Ishikawa (cell line): Measurements from ENCODE around the gene ATP5F1D.
A peak's percentile ranks its signal among the peaks of the same experiment; 100 is the strongest.

Experiments used
- CEBPB ChIP-seq: IDR thresholded peaks from 2 replicates; pipeline ENCODE4 v1.6.1; 2012
- CREB1 ChIP-seq: IDR thresholded peaks from 2 replicates; pipeline ENCODE4 v1.6.1; 2012; ENCODE audit warnings: low read depth
- EGR1 ChIP-seq: IDR thresholded peaks from 2 replicates; pipeline ENCODE4 v1.6.1; 2012
- EP300 ChIP-seq: IDR thresholded peaks from 2 replicates; pipeline ENCODE4 v1.6.1; 2012; ENCODE audit warnings: borderline replicate concordance
- FOXM1 ChIP-seq: IDR thresholded peaks from 2 replicates; pipeline ENCODE4 v1.6.1; 2012; ENCODE audit warnings: low read depth, borderline replicate concordance
- MAX ChIP-seq: IDR thresholded peaks from 2 replicates; pipeline ENCODE4 v1.6.1; 2012
- NFIC ChIP-seq: IDR thresholded peaks from 2 replicates; pipeline ENCODE4 v1.6.1; 2012
- RAD21 ChIP-seq: IDR thresholded peaks from 2 replicates; pipeline ENCODE4 v1.6.1; 2012; ENCODE audit warnings: low read depth
- REST ChIP-seq: IDR thresholded peaks from 2 replicates; pipeline ENCODE4 v1.6.1; 2012; ENCODE audit warnings: low read depth, mild to moderate bottlenecking
- TAF1 ChIP-seq: IDR thresholded peaks from 2 replicates; pipeline ENCODE4 v1.6.1; 2012; ENCODE audit warnings: low read depth, mild to moderate bottlenecking
- TCF12 ChIP-seq: IDR thresholded peaks from 2 replicates; pipeline ENCODE4 v1.6.1; 2012; ENCODE audit warnings: low read depth
- TEAD4 ChIP-seq: IDR thresholded peaks from 2 replicates; pipeline ENCODE4 v1.6.1; 2012
- USF1 ChIP-seq: IDR thresholded peaks from 2 replicates; pipeline ENCODE4 v1.6.1; 2012
- YY1 ChIP-seq: IDR thresholded peaks from 2 replicates; pipeline ENCODE4 v1.6.1; 2012; ENCODE audit warnings: low read depth
- ZBTB7A ChIP-seq: IDR thresholded peaks from 2 replicates; pipeline ENCODE4 v1.6.1; 2012; ENCODE audit warnings: low read depth

Gene ATP5F1D

GRCh38 chr19:1280636-1281568 is 39.4 kb downstream of the ATP5F1D start:
- no peak for TF ChIP-seq CREB1
- TF ChIP-seq REST = no peak
- no peak for TF ChIP-seq FOXM1
- no peak for TF ChIP-seq RAD21
- no peak for TF ChIP-seq EGR1
- TF ChIP-seq ZBTB7A = no peak
- TF ChIP-seq TAF1 = no peak
- TF ChIP-seq CEBPB = no peak
- no peak for TF ChIP-seq USF1
- no peak for TF ChIP-seq TCF12
- no peak for TF ChIP-seq NFIC
- no peak for TF ChIP-seq YY1
- TF ChIP-seq MAX = no peak
- TF ChIP-seq TEAD4 = no peak
- no peak for TF ChIP-seq EP300

GRCh38 chr19:1281569-1282287 is 40.2 kb downstream of the ATP5F1D start:
- TF ChIP-seq CEBPB = no peak
- no peak for TF ChIP-seq REST
- TF ChIP-seq MAX = no peak
- TF ChIP-seq EGR1 = no peak
- TF ChIP-seq RAD21 = no peak
- no peak for TF ChIP-seq TCF12
- TF ChIP-seq CREB1 = no peak
- no peak for TF ChIP-seq FOXM1
- no peak for TF ChIP-seq ZBTB7A
- TF ChIP-seq NFIC = no peak
- TF ChIP-seq USF1 = no peak
- TF ChIP-seq TEAD4 = no peak
- no peak for TF ChIP-seq YY1
- TF ChIP-seq EP300 = no peak
- no peak for TF ChIP-seq TAF1

GRCh38 chr19:1282588-1283206 is 41.1 kb downstream of the ATP5F1D start:
- TF ChIP-seq TAF1 (no peak), CEBPB (no peak), ZBTB7A (peak; percentile 41; the same call in 1 of the 2 replicates), CREB1 (no peak)

GRCh38 chr19:1283207-1283916 is 41.8 kb downstream of the ATP5F1D start:
- no peak for TF ChIP-seq CEBPB

- TF ChIP-seq CREB1 = no peak
- no peak for TF ChIP-seq FOXM1
- no peak for TF ChIP-seq EP300
- no peak for TF ChIP-seq TCF12
- no peak for TF ChIP-seq RAD21
- no peak for TF ChIP-seq EGR1
- TF ChIP-seq YY1 = no peak
- TF ChIP-seq TAF1 = no peak
- TF ChIP-seq TEAD4 = no peak
- no peak for TF ChIP-seq REST
- no peak for TF ChIP-seq ZBTB7A
- TF ChIP-seq MAX = no peak
- no peak for TF ChIP-seq USF1
- TF ChIP-seq NFIC = no peak
- TF ChIP-seq CEBPB = no peak
These were observed 42.4 kb downstream of the ATP5F1D start for GRCh38 chr19:1283917-1284292.
